A549 (cell line): Measurements from ENCODE around the gene CTBP2. TPM values are rescaled to one million over a fixed set of nuclear protein-coding genes. Genes with fewer than 3 reads are reported as not detected.

Experiments used
- ATAC-seq, 2 experiments: fragments of 200-7000 bp in 1 of 2; fragments of >200 bp in 1 of 2; cut with Nextera tagmentation in 1 of 2; cut with Tn5 transposase in 1 of 2; 3 replicates each; pipeline versions ENCODE4 v1.8.0 to v1.9.1; 2018 to 2020; ENCODE audit warnings: mild to moderate bottlenecking in 1 of 2, moderate library complexity in 1 of 2
- CTCF ChIA-PET: fragments of 300-600 bp; sonication (Branson Sonifier 250); formaldehyde crosslinking; extraction: SDS; loops from one replicate; lab custom pipeline; 2021; ENCODE audit warnings: antibody characterized with exemption, inconsistent platforms; lab: Yijun Ruan, JAX
- POLR2A ChIA-PET: fragments of 350-600 bp; formaldehyde crosslinking; extraction: SDS; loops from one replicate; lab custom pipeline; 2021; ENCODE audit warnings: antibody characterized with exemption, inconsistent platforms; lab: Yijun Ruan, JAX
- DNase-seq, 2 experiments: peaks; one replicate each; pipeline versions ENCODE4 v3.0.0 to v3.0.0-alpha.2; 2011 to 2016; ENCODE audit warnings: low read depth in 1 of 2, low spot score in 1 of 2
- FAIRE-seq: peaks from 2 replicates; lab custom pipeline; 2011; peaks lifted over from hg19 to GRCh38; lab: Jason Lieb, UNC
- H3K27ac ChIP-seq, 2 experiments: fragments of >200 bp; sonication (Bioruptor Twin); formaldehyde crosslinking; 3 replicates each; pipeline ENCODE4 v1.5.1; 2016 to 2017
- H3K4me1 ChIP-seq: fragments of >200 bp; sonication (Bioruptor Twin); formaldehyde crosslinking; 3 replicates; pipeline ENCODE4 v1.6.1; 2016
- H3K4me2 ChIP-seq: fragments of >200 bp; sonication (Bioruptor Twin); formaldehyde crosslinking; 3 replicates; pipeline ENCODE4 v1.6.1; 2016
- H3K4me3 ChIP-seq: fragments of >200 bp; sonication (Bioruptor Twin); formaldehyde crosslinking; 3 replicates; pipeline ENCODE4 v1.5.1; 2016
- H3K9me3 ChIP-seq: fragments of >200 bp; sonication (Bioruptor Twin); formaldehyde crosslinking; 3 replicates; pipeline ENCODE4 v1.6.1; 2016
- ATOH8 ChIP-seq: fragments of 250-450 bp; sonication (Bioruptor Pico); IDR thresholded peaks from 2 replicates; pipeline ENCODE4 v1.5.0; 2020; ENCODE audit warnings: low read depth, mild to moderate bottlenecking, moderate library complexity
- BHLHE40 ChIP-seq: IDR thresholded peaks from 2 replicates; pipeline ENCODE4 v1.6.1; 2012; ENCODE audit warnings: low read depth, low read length, inconsistent platforms
- CBX2 ChIP-seq: fragments of 200-600 bp; sonication (generic); IDR thresholded peaks from 2 replicates; pipeline ENCODE4 v1.6.1; 2016; ENCODE audit warnings: low read depth, mild to moderate bottlenecking, borderline replicate concordance
- CEBPB ChIP-seq, 2 experiments: fragments of >200 bp in 1 of 2; sonication (Bioruptor Twin) in 1 of 2; formaldehyde crosslinking in 1 of 2; IDR thresholded peaks; 2 replicates each; pipeline ENCODE4 v1.6.1; 2012 to 2016
- CHD2 ChIP-seq: fragments of 150-350 bp; IDR thresholded peaks from 2 replicates; pipeline ENCODE4 v1.6.1; 2014; ENCODE audit warnings: low read length; ENCODE audit not compliant: partially characterized antibody
- E2F6 ChIP-seq: IDR thresholded peaks from 2 replicates; pipeline ENCODE4 v1.6.1; 2012; ENCODE audit warnings: low read depth, borderline replicate concordance
- EP300 ChIP-seq, 2 experiments: fragments of >200 bp; sonication (Bioruptor Twin); formaldehyde crosslinking; IDR thresholded peaks; 2 replicates in 1 of 2; 3 replicates in 1 of 2; pipeline ENCODE4 v1.6.1; 2016 to 2017
- FOSB ChIP-seq: fragments of 250-450 bp; sonication (Bioruptor Pico); IDR thresholded peaks from 2 replicates; pipeline ENCODE4 v1.5.0; 2020; ENCODE audit warnings: mild to moderate bottlenecking, moderate library complexity
- FOSL2 ChIP-seq, 2 experiments: fragments of 450-650 bp in 1 of 2; fragments of >200 bp in 1 of 2; sonication (Bioruptor Twin) in 1 of 2; formaldehyde crosslinking; IDR thresholded peaks; 2 replicates each; pipeline versions ENCODE4 v1.5.0 to v1.6.1; 2016 to 2020; ENCODE audit warnings: mild to moderate bottlenecking in 1 of 2, moderate library complexity in 1 of 2
- FOXS1 ChIP-seq: fragments of 250-450 bp; sonication (Bioruptor Pico); IDR thresholded peaks from 2 replicates; pipeline ENCODE4 v1.5.0; 2020; ENCODE audit warnings: mild to moderate bottlenecking, moderate library complexity
- HES2 ChIP-seq: fragments of >200 bp; sonication (Bioruptor Twin); formaldehyde crosslinking; IDR thresholded peaks from 2 replicates; pipeline ENCODE4 v1.6.1; 2016
- HEYL ChIP-seq: fragments of 250-450 bp; sonication (Bioruptor Pico); IDR thresholded peaks from 2 replicates; pipeline ENCODE4 v1.8.0; 2021; ENCODE audit warnings: mild to moderate bottlenecking, moderate library complexity
- MAFK ChIP-seq: fragments of 450-650 bp; IDR thresholded peaks from 2 replicates; pipeline ENCODE4 v1.6.1; 2014; ENCODE audit not compliant: partially characterized antibody
- MAX ChIP-seq: IDR thresholded peaks from 2 replicates; pipeline ENCODE4 v1.6.1; 2012
- MAZ ChIP-seq: fragments of 150-350 bp; IDR thresholded peaks from 2 replicates; pipeline ENCODE4 v1.6.1; 2014; ENCODE audit warnings: antibody characterized with exemption, low read depth, low read length, borderline replicate concordance
- PHF8 ChIP-seq: fragments of 200-600 bp; sonication (generic); IDR thresholded peaks from 2 replicates; pipeline ENCODE4 v1.6.1; 2016; ENCODE audit warnings: low read depth, mild to moderate bottlenecking, antibody characterized with exemption, moderate library complexity, borderline replicate concordance
- POLR2AphosphoS2 ChIP-seq: conservative IDR thresholded peaks from 2 replicates; pipeline ENCODE4 v1.6.1; 2012; ENCODE audit warnings: low read length, improper control_type of control experiment, inconsistent platforms
- RAD21 ChIP-seq, 2 experiments: fragments of >200 bp in 1 of 2; sonication (Bioruptor Twin) in 1 of 2; formaldehyde crosslinking in 1 of 2; IDR thresholded peaks in 1 of 2; conservative IDR thresholded peaks in 1 of 2; 2 replicates in 1 of 2; 3 replicates in 1 of 2; pipeline ENCODE4 v1.6.1; 2012 to 2018; ENCODE audit warnings: inconsistent platforms in 1 of 2
- SMC3 ChIP-seq: fragments of >200 bp; sonication (Bioruptor Twin); formaldehyde crosslinking; IDR thresholded peaks from 3 replicates; pipeline ENCODE4 v1.6.1; 2018; ENCODE audit warnings: inconsistent platforms
- SREBF2 ChIP-seq: fragments of 450-650 bp; IDR thresholded peaks from 2 replicates; pipeline ENCODE4 v1.6.1; 2014; ENCODE audit warnings: mild to moderate bottlenecking, moderate library complexity
- TFCP2L1 ChIP-seq: fragments of 250-450 bp; sonication (Bioruptor Pico); IDR thresholded peaks from 2 replicates; pipeline ENCODE4 v1.5.0; 2021; ENCODE audit warnings: mild to moderate bottlenecking
- ZNF302 ChIP-seq: fragments of 250-450 bp; sonication (Bioruptor Pico); IDR thresholded peaks from 2 replicates; pipeline ENCODE4 v1.9.0; 2021; ENCODE audit warnings: inconsistent platforms, mild to moderate bottlenecking, moderate library complexity
- ZSCAN20 ChIP-seq: fragments of 250-450 bp; sonication (Bioruptor Pico); IDR thresholded peaks from 2 replicates; pipeline ENCODE4 v1.8.0; 2022; ENCODE audit warnings: mild to moderate bottlenecking, moderate library complexity
- WGBS: methylation state at CpG from one replicate; pipeline ENCODE4 v1.1.6; 2017; ENCODE audit errors: missing lambda C conversion rate; 5-methylcytosine and 5-hydroxymethylcytosine counted together
- polyA plus RNA-seq, 4 experiments: library from polyadenylated mRNA; depleted of rRNA in 3 of 4; stranded (reverse); fragments of >200 nt; fragmentation: RNase III in 1 of 4; extraction: RNeasy Plus Mini Kit Qiagen cat#74134 plus additional on column Dnase treatment in 1 of 4; gene quantifications; 2 replicates in 3 of 4; 3 replicates in 1 of 4; pipeline ENCODE4 v1.2.3, GENCODE V29; 2011 to 2017

CTBP2 gene
- polyA plus RNA-seq, 2 of the 4 experiments (the other 2 are of a cell fraction) = 74.9 to 78.9 TPM

GRCh38 chr10:125105155-125105554, 55.2 kb downstream of the CTBP2 start:
- Histone ChIP-seq H3K9me3 (peaks cover 16% of the 10 kb centered on the region; the same call in 2 of the 3 replicates), H3K4me3 (no peak overlapping the region), H3K4me2 (no peak overlapping the region), H3K27ac (no peak overlapping the region), H3K4me1 (peaks cover 24% of the 10 kb centered on the region)
- no peak for FAIRE-seq
- ChIA-PET POLR2A (interaction anchor here (0.9 kb wide), 1 partner anchor 8 kb away, joined by 3 read pairs; no protein-coding TSS in a partner anchor), CTCF (interaction anchor here (2.4 kb wide), 1 partner anchor 14 kb away, joined by 9 read pairs; no protein-coding TSS in a partner anchor)
- no peak for DNase-seq
- TF ChIP-seq POLR2AphosphoS2 (no peak), FOSL2 (IDR thresholded peaks at IDR 0.05) (no peak), FOSL2 (CRISPR knock-in tag; IDR thresholded peaks at IDR 0.05) (no peak)
- no peak for ATAC-seq

- CTCF ChIA-PET = interaction anchor here (0.9 to 2.4 kb wide), 3 partner anchors 9 to 14 kb away, joined by 3 to 9 read pairs (median 4); no protein-coding TSS in a partner anchor
Measured at GRCh38 chr10:125104559-125104958, 55.8 kb downstream of the CTBP2 start.

GRCh38 chr10:125103924-125104323, 56.4 kb downstream of the CTBP2 start:
- H3K9me3 ChIP-seq = peaks cover 11% of the 10 kb centered on the region; the same call in 2 of the 3 replicates
- FAIRE-seq (no peak), DNase-seq (no peak), ATAC-seq (no peak)
- peaks cover 24% of the 10 kb centered on the region for H3K4me1 ChIP-seq
- H3K27ac ChIP-seq = peak overlapping the region in 1 of 2 experiments; percentile 75; a peak in 2 of 6 replicates
- TF ChIP-seq POLR2AphosphoS2 (no peak), RAD21 (conservative IDR thresholded peaks at IDR 0.05 in 1 of 2, IDR thresholded peaks at IDR 0.05 in 1 of 2) (no peak)
- ChIA-PET CTCF (interaction anchor here (0.9 to 2.4 kb wide), 3 partner anchors 9 to 15 kb away, joined by 3 to 9 read pairs (median 4); no protein-coding TSS in a partner anchor), POLR2A (no interaction called here)
- WGBS = 92% methylated on average over 17 of the region's 17 CpGs
- no peak overlapping the region for H3K4me2 ChIP-seq
- no peak overlapping the region for H3K4me3 ChIP-seq

More at GRCh38 chr10:125104559-125104958, 55.8 kb downstream of the CTBP2 start:
- 88% methylated on average over 10 of the region's 10 CpGs for WGBS
- Histone ChIP-seq H3K4me1 (peaks cover 24% of the 10 kb centered on the region), H3K4me3 (no peak overlapping the region), H3K9me3 (peaks cover 16% of the 10 kb centered on the region; the same call in 2 of the 3 replicates), H3K27ac (no peak overlapping the region)
- no peak for DNase-seq
- FAIRE-seq = no peak
- no peak for ATAC-seq
- POLR2A ChIA-PET = no interaction called here
- TF ChIP-seq ZSCAN20 (CRISPR knock-in tag) (no peak), HEYL (CRISPR knock-in tag) (no peak), HES2 (no peak), CBX2 (no peak), FOXS1 (no peak)
- TF ChIP-seq, all 56 proteins: peak for 0
- no peak overlapping the region for H3K4me2 ChIP-seq

GRCh38 chr10:125103466-125103865, 56.9 kb downstream of the CTBP2 start:
- H3K27ac ChIP-seq = peak overlapping the region in 1 of 2 experiments; percentile 75; a peak in 3 of 6 replicates
- no peak for ATAC-seq
- CTCF ChIA-PET = interaction anchor here (0.7 to 2.4 kb wide), 4 partner anchors 8 to 35 kb away, joined by 3 to 9 read pairs (median 4); no protein-coding TSS in a partner anchor
- TF ChIP-seq FOSB (CRISPR knock-in tag) = no peak
- no peak for TF ChIP-seq MAX
- TF ChIP-seq E2F6 = no peak
- TF ChIP-seq MAFK = no peak
- no peak for TF ChIP-seq BHLHE40
- no peak for TF ChIP-seq EP300 (IDR thresholded peaks at IDR 0.05)
- TF ChIP-seq TFCP2L1 = no peak
- no peak for TF ChIP-seq POLR2AphosphoS2
- no peak for TF ChIP-seq CEBPB (IDR thresholded peaks at IDR 0.05)
- TF ChIP-seq HES2 = no peak
- no peak for TF ChIP-seq MAZ
- no peak for TF ChIP-seq SMC3
- no peak for TF ChIP-seq ZNF302 (CRISPR knock-in tag)
- no peak for TF ChIP-seq RAD21 (conservative IDR thresholded peaks at IDR 0.05 in 1 of 2, IDR thresholded peaks at IDR 0.05 in 1 of 2)
- no peak for TF ChIP-seq PHF8
- TF ChIP-seq SREBF2 = no peak
- no peak for TF ChIP-seq ATOH8 (CRISPR knock-in tag)
- no peak for TF ChIP-seq CHD2
- TF ChIP-seq, all 56 proteins: peak for 0
- peaks cover 7% of the 10 kb centered on the region; the same call in 2 of the 3 replicates for H3K9me3 ChIP-seq
- DNase-seq (no peak), FAIRE-seq (no peak)
- WGBS = 85% methylated on average over 9 of the region's 9 CpGs
- no peak overlapping the region for H3K4me2 ChIP-seq
- POLR2A ChIA-PET = no interaction called here
- no peak overlapping the region for H3K4me3 ChIP-seq
- peaks cover 24% of the 10 kb centered on the region for H3K4me1 ChIP-seq
